HG03025 (cell line): ENCODE measurements around the gene LRPPRC.

Source experiments
- ATAC-seq: cut with Tn5 transposase; IDR thresholded peaks from one replicate; pipeline ENCODE4 v1.9.1; 2021; ENCODE audit warnings: mild to moderate bottlenecking, moderate library complexity; ENCODE audit not compliant: unreplicated experiment, low FRiP score

The LRPPRC gene

GRCh38 chr2:43984533-43984932, 11.3 kb downstream of the LRPPRC start:
- no peak for ATAC-seq

- ATAC-seq = no peak
Observed at GRCh38 chr2:43980902-43981301, 14.9 kb downstream of the LRPPRC start.

DNA sequence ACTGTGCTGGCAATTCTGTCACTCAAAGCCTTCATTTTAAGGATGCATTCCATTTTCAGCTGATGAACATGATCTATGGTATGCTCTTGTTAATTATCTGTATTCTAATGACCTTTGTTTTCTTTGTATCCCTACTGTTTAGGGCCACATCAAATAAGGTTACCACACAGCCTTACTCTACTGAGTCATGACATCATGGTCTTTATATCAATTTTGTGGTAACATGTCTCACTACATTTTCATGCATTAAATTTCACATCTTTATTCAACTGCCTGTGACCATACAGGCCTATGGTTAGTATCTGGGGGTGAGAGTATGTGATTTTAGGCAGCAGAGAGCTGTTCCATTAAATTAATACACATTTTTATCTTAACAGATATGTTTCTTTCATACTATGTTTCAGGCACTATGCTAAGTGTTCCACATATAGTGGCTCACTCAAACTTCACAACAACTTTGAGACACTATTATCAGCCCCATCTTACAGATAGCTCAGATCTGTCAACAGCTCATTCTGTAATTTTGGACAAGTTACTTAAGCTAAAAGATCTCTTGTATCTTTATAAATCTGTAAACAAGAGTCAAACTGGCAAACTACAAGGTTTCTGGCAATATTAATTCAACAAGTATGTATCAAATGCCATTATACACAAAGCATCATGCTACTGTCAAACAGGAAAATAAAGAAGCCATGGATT, 18.0 kb downstream of the LRPPRC start:
- ATAC-seq = no peak

GRCh38 chr2:43960921-43961320, 34.9 kb downstream of the LRPPRC start:
- ATAC-seq = no peak

- no peak for ATAC-seq
Observed at GRCh38 chr2:43958397-43959275, 37.2 kb downstream of the LRPPRC start.

DNA sequence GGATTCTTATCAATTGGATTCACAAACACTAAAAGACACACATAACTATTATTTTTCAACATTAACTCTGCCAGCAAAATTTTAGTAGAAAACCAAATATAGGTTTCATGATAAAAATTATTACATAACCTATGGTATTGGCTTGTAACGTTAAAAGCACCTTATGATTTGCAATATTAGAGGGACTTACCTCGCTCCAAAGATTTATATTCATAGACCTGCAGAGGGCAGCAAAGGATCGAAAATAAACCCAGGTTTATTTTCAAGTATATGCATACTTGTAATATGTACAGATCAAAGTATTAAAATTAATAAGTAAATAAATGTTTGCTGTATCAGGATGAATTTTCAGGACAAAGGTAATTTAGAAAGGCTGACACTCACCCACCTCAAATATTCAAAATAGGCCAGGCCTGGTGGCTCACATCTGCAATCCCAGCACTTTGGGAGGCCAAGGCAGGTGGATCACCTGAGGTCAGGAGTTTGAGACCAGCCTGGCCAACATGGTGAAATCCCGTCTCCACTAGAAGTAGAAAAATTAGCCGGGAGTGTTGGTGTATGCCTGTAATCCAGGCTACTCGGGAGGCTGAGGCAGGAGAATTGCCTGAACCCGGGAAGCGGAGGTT, 45.3 kb downstream of the LRPPRC start:
- no peak for ATAC-seq

DNA sequence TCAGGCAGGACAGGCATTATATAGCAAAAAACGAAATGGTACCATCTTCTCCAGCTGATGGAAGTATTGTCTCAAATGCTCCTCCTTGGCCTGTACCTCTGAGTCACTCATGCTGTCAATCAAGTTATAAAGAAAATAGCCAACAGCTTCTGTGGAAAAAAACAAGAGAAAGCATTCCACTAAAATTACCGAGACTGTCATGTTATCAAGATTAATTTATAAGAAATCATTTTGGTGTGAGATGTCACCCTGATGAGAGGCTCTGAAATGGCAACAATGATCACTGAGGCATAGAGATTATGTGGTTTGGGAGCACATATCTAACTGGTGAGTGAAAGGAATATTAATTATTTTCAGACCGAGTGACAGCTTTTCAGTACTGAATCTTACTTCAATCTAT, 47.4 kb downstream of the LRPPRC start:
- ATAC-seq = no peak

GRCh38 chr2:43946685-43947084, 49.1 kb downstream of the LRPPRC start:
- no peak for ATAC-seq

DNA sequence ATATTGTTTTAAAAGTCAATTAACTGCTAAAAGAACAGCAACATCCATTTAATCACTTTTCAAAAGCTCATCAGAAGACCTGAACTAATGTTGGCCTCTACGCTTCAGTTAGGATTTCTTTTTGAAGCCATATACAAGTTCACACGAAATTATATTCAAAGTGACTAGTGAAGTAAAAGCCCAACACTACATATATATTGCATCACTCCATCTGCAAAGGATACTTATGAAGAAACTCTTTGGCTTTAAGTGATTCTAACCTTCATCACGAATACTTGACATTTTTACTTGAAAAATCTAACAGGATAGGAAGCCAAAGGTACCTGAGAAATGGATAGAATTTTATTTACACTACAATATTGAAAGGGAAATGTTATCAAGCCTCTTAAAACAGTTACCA, 50.4 kb downstream of the LRPPRC start:
- no peak for ATAC-seq

GRCh38 chr2:43944915-43945314, 50.9 kb downstream of the LRPPRC start:
- ATAC-seq = no peak

- ATAC-seq = no peak
Observed at GRCh38 chr2:43943809-43944452, 51.9 kb downstream of the LRPPRC start.

DNA sequence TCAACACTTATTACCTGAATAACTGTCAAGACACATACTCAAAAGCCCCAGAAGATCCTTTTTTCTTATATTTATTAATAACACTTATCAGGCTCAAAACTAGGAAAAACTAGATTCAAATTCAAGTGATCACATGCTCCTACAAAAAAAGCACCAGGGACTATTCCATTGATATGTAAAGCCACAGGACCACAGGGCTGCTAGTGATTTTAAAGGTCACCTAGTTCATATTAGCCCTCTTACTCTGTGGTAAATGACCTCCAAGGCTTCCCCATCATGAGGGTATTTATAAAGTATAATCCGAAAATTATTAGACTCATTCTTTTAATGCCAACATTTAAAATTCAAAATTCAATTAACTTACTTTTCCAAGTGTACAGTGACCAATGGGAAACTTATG, 52.5 kb downstream of the LRPPRC start:
- no peak for ATAC-seq

- ATAC-seq = no peak
Observed at GRCh38 chr2:43942881-43943280, 52.9 kb downstream of the LRPPRC start.

DNA sequence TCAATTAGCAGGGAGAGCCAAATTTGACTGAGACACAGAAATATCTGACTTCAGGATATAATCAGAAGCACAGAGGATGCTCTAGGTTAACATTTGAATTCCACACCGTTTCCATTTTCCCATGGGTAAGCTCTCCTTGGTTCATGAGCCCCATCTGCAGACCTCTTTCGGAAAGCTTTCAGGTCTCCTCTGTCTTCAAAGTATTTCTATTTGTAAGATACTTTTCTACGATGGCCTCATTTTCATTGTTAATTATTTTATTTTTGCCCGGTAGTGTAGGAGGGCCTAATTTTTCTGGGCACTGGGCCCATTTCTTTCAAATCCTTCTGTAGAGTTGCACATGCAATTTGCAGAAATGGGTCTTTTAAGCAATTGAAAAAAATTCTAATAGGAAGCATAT, 53.8 kb downstream of the LRPPRC start:
- no peak for ATAC-seq

DNA sequence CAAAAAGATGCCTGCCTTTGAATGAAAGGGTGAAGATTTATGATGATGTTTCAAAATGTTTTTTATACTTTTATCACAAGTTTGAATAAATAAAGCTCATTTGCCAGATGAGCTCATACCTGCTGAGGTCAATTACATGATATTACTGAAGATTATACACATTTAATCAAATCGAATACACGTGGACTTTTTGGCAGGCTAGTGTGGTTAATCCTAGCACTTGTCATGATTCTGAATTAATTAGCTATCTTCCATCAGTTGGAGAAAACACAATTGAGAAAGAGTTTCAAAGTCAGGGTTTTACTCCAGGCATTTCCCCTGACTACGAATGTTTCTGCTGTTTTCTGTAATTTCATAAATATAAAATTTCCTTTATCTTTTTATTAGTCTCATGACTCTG, 54.4 kb downstream of the LRPPRC start:
- ATAC-seq = no peak

GRCh38 chr2:43939695-43940256, 56.0 kb downstream of the LRPPRC start:
- no peak for ATAC-seq

- ATAC-seq = no peak
Observed at GRCh38 chr2:43937269-43937820, 58.4 kb downstream of the LRPPRC start.

DNA sequence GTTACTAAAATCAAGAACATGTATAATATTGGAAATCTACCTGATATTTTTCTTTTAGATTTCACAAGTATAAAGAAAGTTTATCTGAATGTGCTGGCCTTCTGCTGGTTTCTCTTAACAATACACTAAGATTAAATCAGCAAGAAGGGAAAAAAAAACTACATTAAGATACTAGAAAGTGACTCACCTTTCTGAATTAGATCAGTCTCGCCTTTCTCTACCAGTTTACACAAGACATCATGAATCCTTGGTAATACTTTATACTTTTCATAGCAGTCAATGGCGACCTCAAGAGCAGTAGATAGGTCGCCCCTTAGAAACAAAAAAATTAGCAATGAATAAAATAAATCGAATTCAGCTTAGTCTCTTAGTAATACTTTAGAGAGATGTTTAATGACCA, 61.2 kb downstream of the LRPPRC start:
- no peak for ATAC-seq

GRCh38 chr2:43931293-43931692, 64.5 kb downstream of the LRPPRC start:
- no peak for ATAC-seq

DNA sequence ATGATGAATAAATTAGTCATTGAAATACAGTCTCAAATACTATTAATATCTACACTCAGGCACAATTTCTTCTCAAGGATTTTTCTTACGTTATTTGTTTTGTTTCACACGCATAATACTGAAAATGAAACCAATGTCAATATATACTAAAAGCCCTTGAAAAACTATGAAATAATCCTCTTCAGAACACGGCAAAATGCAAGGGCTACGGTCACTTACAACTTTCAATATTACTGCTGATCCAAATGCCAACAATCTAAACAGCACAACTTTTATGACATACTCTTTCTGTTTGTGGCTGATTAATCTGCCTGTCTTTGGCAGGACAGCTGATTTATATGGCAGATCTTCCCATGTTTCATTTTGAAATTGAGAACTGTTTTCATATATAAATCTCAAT, 68.3 kb downstream of the LRPPRC start:
- no peak for ATAC-seq
